HG03378 (cell line): ENCODE results near the gene ARID5A.

Source experiments
- ATAC-seq: cut with Tn5 transposase; IDR thresholded peaks from one replicate; pipeline ENCODE4 v1.9.1; 2021; ENCODE audit warnings: mild to moderate bottlenecking, moderate library complexity; ENCODE audit not compliant: unreplicated experiment

The ARID5A gene

DNA sequence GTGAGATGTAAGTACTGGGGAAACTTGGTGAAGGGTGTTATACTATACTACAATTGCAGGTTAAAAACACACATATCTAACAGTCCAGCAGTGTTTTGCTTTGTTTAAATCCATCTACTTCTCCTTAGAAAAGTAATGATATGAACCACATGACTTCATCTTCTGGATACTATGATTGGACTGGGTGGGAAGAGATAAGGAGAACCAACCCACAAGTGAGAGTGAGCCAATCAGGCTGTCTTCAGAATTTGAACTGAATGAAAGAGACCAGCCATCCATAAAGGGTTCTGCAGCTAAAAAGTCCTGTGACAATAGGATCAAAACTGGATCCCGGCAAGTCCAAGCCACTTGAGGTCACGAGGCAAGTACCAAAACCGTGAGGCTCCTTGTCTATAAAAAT is 54.9 kb downstream of the ARID5A start:
- no peak for ATAC-seq

DNA sequence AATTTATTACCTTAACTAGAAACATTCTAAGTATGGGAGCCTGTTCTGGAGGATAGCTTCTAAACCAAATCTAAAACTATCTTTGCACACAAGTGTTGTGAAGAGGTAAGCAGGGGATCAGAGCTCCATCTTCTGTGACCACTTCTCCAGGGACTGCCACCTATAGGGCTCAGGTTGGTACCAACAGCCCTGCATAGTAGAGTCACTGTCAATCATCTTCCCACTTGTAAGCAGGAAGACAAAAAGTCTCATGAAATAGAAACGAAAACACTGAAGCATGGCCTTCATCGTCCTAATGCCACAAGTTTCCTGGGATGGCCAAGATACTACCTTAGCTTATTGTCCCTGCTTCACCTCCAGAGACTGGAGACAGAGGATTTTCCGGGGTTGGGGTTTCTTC is 57.7 kb downstream of the ARID5A start:
- ATAC-seq, result no peak

DNA sequence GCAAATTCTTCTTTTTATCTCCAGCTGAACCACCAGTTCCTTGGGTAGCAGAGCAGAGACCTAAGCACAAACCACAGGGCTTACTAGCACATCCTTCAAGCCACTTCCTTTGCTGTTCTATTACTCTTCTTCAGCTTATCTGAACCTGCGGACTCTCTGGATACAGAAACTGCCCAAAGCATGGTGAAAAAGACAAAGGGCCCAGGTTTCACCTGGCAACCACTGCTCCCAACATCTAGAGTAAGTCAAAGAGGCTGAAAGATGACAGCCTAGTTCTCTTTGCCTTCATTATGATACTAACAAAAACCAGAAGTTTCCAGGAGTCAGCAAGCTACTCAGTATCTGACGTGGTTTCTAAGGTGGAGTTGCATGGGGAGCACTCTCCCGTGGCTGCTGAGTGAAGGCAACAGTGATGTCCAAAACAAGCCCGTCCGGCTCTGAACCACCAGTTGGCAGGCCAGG is 58.2 kb downstream of the ARID5A start:
- ATAC-seq, result no peak

DNA sequence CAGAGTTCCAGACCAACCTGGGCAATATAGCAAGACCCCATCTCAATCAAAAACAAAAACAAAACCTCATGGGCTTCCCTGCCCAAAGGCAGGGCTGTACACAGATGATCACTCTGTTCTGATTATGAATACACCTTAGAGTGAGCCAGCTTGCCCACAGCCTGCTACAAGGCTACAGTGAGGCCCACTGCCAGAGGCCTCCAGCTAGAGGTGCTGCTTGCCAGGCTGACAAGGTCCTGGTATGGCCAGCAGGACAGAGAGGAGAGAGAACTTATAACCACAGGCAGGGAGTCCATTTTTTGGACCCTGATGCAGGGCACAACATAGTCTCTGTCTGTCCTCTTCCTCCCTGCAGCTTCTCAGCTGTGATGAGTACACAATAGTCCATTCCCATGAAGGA is 60.0 kb downstream of the ARID5A start:
- no peak for ATAC-seq

DNA sequence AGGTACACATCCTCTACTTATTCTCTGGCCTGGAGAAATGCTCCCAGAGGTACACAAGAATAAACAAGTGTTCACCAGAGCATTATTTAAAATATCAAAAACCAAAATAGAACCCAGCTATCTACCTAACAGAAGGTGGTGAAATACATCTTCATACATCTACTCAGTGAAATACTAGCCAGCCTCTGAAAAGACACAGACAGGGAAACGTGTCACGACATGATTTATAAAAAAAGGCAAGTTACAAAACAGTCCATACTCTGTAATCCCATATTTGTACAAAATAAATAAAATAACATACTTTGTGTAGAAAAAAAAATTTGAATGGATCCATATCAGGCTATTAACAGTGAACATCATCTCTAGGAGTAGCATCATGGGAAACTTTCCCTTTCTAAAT is 63.4 kb downstream of the ARID5A start:
- no peak for ATAC-seq

DNA sequence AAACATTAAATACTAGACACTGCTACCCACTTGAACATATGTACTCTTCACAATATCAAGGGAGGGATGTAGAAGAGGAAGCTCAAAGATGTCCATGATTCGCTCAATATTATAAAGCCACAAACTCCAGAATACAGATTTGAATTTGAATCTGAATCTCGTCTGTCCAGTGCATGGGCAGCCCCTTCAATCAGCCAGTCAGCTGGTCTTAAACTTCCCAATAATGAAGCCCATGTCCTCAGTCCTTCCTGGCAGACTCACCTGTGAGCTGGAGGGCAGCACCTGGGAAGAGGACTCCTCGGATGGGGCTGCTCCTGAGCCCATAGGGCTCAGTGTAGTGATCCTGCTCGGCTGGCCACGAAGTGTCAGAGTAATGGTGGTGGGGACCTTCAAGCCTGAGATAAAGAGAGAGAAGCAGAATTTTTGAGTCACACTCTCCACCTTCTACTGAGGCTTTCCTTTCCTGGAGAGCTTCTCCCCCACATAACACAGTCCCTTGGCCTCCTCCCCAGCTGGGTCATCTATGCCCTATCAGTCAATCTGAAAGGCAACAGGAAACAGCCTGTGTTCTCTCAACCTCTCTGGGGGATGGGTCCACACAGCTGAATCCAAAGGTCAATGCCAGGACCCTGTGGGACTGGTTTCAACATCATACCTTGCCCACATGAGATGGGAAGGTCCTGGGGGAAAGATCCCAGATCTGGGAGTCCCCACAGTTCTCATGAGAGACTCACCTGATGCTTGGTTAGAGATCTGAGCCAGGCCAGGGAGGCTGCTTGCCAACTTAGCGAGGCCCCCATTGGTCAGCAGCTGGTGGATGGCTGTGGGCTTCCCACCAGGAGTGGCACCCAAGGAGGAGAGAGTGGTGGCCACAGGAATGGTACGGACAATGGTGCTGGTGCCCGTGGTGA is 65.1 kb downstream of the ARID5A start:
- ATAC-seq, result no peak
